Measurements from ENCODE around the gene ZNF674. TPM values are rescaled to one million over a fixed set of nuclear protein-coding genes. Genes with fewer than 3 reads are reported as not detected.

Gene ZNF674
- total and polyA plus RNA-seq, 10 donors = 0.77 to 10.7 (median 5.8) TPM

DNA sequence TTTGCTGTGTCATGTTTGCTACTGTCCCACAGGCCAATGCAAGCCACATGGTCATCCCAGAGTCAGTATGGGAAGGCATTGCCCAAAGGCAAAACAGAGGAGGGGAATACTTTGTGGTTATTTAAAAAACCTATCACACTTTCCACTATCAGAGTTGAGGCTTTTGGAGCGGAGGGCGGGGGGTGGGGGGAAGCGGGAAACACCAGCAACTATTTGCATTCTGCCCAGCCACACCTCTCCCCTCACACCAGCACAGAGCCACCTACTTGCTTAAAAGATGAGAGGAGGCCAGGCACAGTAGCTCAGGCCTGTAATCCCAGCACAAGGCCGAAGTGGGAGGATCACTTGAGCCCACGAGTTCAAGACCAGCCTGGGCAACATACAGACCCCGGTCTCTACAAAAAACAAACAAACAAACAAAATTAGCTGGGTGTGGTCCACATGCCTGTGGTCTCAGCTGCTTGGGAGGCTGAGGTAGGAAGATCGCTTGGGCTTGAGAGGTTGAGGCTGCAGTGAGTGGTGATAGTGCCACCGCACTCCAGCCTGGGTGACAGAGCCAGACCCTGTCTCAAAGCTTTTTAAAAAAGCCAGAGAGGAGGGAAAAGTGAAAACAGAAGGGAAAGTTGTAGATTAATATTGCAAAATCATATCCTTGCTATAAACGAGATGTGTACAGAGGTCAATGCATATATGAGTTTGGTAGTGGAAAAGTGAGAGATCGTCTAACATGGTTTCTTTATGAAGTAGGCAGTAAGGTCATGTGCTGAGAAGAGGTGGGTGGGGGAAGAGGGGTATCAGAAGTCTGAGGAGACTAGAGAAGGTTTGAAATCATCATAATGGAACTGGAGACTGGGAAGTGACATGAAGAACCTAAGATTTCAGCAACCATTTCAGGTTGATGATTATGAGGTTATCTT is 26.5 kb upstream of the ZNF674 start:
- Histone ChIP-seq H3K27me3 (replicated peaks in 1 of 7) (peaks cover 0 to 9% (median 0%) of the 10 kb centered on the region in 7 donors), H3K9me3 (peaks cover 0 to 6% (median 0%) of the 10 kb centered on the region in 8 donors), H3K4me1 (peaks cover 0 to 43% (median 23%) of the 10 kb centered on the region in 6 donors), H3K4me3 (no peak overlapping the region), H3K36me3 (no peaks in the 10 kb centered on the region), H3K27ac (peak overlapping the region in 3 of 8 donors; percentile 83 to 88 (median 86))
- DNase-seq = no peak
- intact Hi-C loops (cut with DNase I; ENCODE audit: low total_unique reads) = loop anchor here (10.0 kb wide), 1 partner anchor 73 kb away; no protein-coding TSS in a partner anchor
- WGBS, 5 donors = 65 to 91% (median 77%) methylated on average over 8 to 10 of the region's 10 CpGs
- TF ChIP-seq, protein P1, sequence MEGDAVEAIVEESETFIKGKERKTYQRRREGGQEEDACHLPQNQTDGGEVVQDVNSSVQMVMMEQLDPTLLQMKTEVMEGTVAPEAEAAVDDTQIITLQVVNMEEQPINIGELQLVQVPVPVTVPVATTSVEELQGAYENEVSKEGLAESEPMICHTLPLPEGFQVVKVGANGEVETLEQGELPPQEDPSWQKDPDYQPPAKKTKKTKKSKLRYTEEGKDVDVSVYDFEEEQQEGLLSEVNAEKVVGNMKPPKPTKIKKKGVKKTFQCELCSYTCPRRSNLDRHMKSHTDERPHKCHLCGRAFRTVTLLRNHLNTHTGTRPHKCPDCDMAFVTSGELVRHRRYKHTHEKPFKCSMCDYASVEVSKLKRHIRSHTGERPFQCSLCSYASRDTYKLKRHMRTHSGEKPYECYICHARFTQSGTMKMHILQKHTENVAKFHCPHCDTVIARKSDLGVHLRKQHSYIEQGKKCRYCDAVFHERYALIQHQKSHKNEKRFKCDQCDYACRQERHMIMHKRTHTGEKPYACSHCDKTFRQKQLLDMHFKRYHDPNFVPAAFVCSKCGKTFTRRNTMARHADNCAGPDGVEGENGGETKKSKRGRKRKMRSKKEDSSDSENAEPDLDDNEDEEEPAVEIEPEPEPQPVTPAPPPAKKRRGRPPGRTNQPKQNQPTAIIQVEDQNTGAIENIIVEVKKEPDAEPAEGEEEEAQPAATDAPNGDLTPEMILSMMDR (IDR thresholded peaks at IDR 0.05 in 8 of 11, conservative IDR thresholded peaks at IDR 0.05 in 3 of 11) = no peak
- TF ChIP-seq POLR2A (IDR thresholded peaks at IDR 0.05) (no peak), POLR2AphosphoS5 (IDR thresholded peaks at IDR 0.05) (no peak)

DNA sequence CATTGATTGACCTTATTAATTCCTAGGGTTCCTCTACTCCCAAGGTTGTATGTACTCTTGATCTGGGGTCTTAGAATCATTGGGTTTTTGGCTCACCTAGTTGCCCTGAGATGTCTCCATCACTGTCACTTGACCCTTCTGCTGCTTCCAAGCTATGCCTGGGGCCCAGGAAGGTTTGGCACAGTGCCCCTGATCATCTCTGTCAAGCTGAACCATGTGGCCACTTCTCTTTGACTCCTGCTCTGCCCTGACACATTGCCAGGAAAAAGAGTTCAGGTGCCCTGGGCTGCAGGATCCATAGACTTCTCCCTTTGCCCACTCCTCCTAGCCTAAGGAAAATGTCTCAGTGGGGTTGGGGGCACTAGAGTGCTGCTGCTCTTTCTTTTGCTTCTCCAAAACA is 24.4 kb upstream of the ZNF674 start:
- Histone ChIP-seq H3K27ac (no peak overlapping the region), H3K9me3 (peaks cover 0 to 5% (median 0%) of the 10 kb centered on the region in 8 donors), H3K36me3 (no peaks in the 10 kb centered on the region), H3K27me3 (replicated peaks in 1 of 7) (peaks cover 0 to under 1% (median 0%) of the 10 kb centered on the region in 7 donors), H3K4me3 (no peak overlapping the region), H3K4me1 (peaks cover 0 to 23% (median 10%) of the 10 kb centered on the region in 6 donors)
- intact Hi-C loops (cut with DNase I; ENCODE audit: low total_unique reads) = loop anchor here (10.0 kb wide), 1 partner anchor 75 kb away; no protein-coding TSS in a partner anchor
- DNase-seq = no peak
- TF ChIP-seq, protein P1 (IDR thresholded peaks at IDR 0.05 in 8 of 11, conservative IDR thresholded peaks at IDR 0.05 in 3 of 11) = no peak
- no peak for TF ChIP-seq POLR2AphosphoS5 (IDR thresholded peaks at IDR 0.05)
- no peak for TF ChIP-seq POLR2A (IDR thresholded peaks at IDR 0.05)

DNA sequence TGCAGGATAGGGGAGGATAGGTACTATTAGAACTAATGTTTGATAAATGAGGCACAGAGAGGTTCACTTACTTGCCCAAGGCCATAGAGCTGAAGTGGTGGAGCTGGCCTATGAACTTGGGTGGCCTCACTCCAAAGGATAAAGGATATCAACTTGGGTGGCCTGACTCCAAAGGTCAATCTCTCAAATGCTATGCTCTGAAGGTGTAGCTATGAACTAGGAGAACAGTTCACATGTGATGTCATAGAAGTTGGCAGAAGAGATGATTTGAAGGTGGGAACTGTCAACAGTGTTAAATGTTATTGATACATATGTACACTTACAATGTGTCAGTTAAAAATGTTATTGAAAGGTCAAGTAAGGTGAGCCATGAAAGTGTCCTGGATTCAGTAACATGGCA is 22.2 kb upstream of the ZNF674 start:
- no peak for TF ChIP-seq POLR2A (IDR thresholded peaks at IDR 0.05)
- TF ChIP-seq, protein P1 (IDR thresholded peaks at IDR 0.05 in 8 of 11, conservative IDR thresholded peaks at IDR 0.05 in 3 of 11) = no peak
- no peak for TF ChIP-seq POLR2AphosphoS5 (IDR thresholded peaks at IDR 0.05)
- Histone ChIP-seq H3K36me3 (no peaks in the 10 kb centered on the region), H3K9me3 (no peaks in the 10 kb centered on the region), H3K27me3 (replicated peaks in 1 of 7) (peaks cover 0 to 3% (median 0%) of the 10 kb centered on the region in 7 donors), H3K27ac (no peak overlapping the region), H3K4me1 (peaks cover 0 to 11% (median 6%) of the 10 kb centered on the region in 6 donors), H3K4me3 (no peak overlapping the region)
- intact Hi-C loops (cut with DNase I; ENCODE audit: low total_unique reads) = no loop called here
- no peak for DNase-seq

Data from spleen (tissue), 11 donors.